Urothelium cell line (cell line): ENCODE measurements around the gene CUL9.
A peak's percentile ranks its signal among the peaks of the same experiment; 100 is the strongest.

ENCODE experiments used
- DNase-seq: peaks from one replicate; pipeline ENCODE4 v3.0.0; 2011; ENCODE audit warnings: low spot score, mixed read lengths
- FAIRE-seq: peaks from 2 replicates; lab custom pipeline; 2011; peaks lifted over from hg19 to GRCh38; lab: Jason Lieb, UNC

The CUL9 gene

GRCh38 chr6:43226192-43226851, 44.3 kb downstream of the CUL9 start:
- DNase-seq: no peak
- FAIRE-seq: no peak

GRCh38 chr6:43228951-43229802, 47.2 kb downstream of the CUL9 start, which contains the start of gene DNPH1:
Gene DNPH1, minus strand, starts transcription at chr6:43229481. Its CDS starts 25 bp downstream, at chr6:43229456.
- FAIRE-seq: no peak
- peak; percentile 92 for DNase-seq

- FAIRE-seq (no peak), DNase-seq (no peak)
These were observed 48.0 kb downstream of the CUL9 start for GRCh38 chr6:43229803-43230620.

- DNase-seq (no peak), FAIRE-seq (no peak)
These were observed 49.1 kb downstream of the CUL9 start for GRCh38 chr6:43231053-43231452.

- DNase-seq (no peak), FAIRE-seq (no peak)
These were observed 49.9 kb downstream of the CUL9 start for GRCh38 chr6:43231735-43232450.

- no peak for DNase-seq
- FAIRE-seq: no peak
These were observed 53.8 kb downstream of the CUL9 start for GRCh38 chr6:43235841-43236240.

GRCh38 chr6:43239054-43239453, 57.1 kb downstream of the CUL9 start:
- no peak for FAIRE-seq

GRCh38 chr6:43240950-43241349, 59.0 kb downstream of the CUL9 start:
- DNase-seq (no peak), FAIRE-seq (no peak)

More at GRCh38 chr6:43239054-43239453, 57.1 kb downstream of the CUL9 start:
- no peak for DNase-seq

- no peak for FAIRE-seq
- DNase-seq: no peak
These were observed 59.5 kb downstream of the CUL9 start for GRCh38 chr6:43241446-43241845.

- no peak for DNase-seq
- no peak for FAIRE-seq
These were observed 61.1 kb downstream of the CUL9 start, which contains the start of gene TTBK1 for GRCh38 chr6:43242908-43243663. Gene TTBK1, plus strand, starts transcription at chr6:43243481. Its CDS starts 3,180 bp downstream, at chr6:43246661.

- FAIRE-seq: no peak
- no peak for DNase-seq
These were observed 61.8 kb downstream of the CUL9 start for GRCh38 chr6:43243664-43244321.

- DNase-seq (peak; percentile 57), FAIRE-seq (peak; percentile 37)
These were observed 64.5 kb downstream of the CUL9 start for GRCh38 chr6:43246301-43247113.

GRCh38 chr6:43247114-43247999, 65.4 kb downstream of the CUL9 start:
- DNase-seq (peak; percentile 96), FAIRE-seq (peak; percentile 58)

GRCh38 chr6:43248101-43248500, 66.1 kb downstream of the CUL9 start:
- no peak for DNase-seq

GRCh38 chr6:43248791-43249190, 66.8 kb downstream of the CUL9 start:
- no peak for FAIRE-seq
- no peak for DNase-seq

More at GRCh38 chr6:43248101-43248500, 66.1 kb downstream of the CUL9 start:
- FAIRE-seq: no peak

- FAIRE-seq (no peak), DNase-seq (no peak)
These were observed 69.0 kb downstream of the CUL9 start for GRCh38 chr6:43250992-43251373.

- DNase-seq (no peak), FAIRE-seq (no peak)
These were observed 71.4 kb downstream of the CUL9 start for GRCh38 chr6:43253401-43253800.
